HG03520 (cell line): ENCODE measurements around the gene NRARP.
"Not testable (repeated sequence)": the region's sequence is repeated elsewhere in the genome, so short reads cannot be mapped to it uniquely, and the experiment has no call there.

Source experiments
- ATAC-seq: cut with Tn5 transposase; IDR thresholded peaks from one replicate; pipeline ENCODE4 v1.9.1; 2021; ENCODE audit warnings: mild to moderate bottlenecking, moderate library complexity; ENCODE audit not compliant: unreplicated experiment

NRARP gene

GRCh38 chr9:137266162-137266527 is 35.9 kb downstream of the NRARP start:
- no peak for ATAC-seq

- ATAC-seq = no peak
Observed at GRCh38 chr9:137265496-137266161, 36.4 kb downstream of the NRARP start.

GRCh38 chr9:137264067-137264466 is 38.0 kb downstream of the NRARP start:
- ATAC-seq = no peak

GRCh38 chr9:137263506-137263905 is 38.6 kb downstream of the NRARP start:
- ATAC-seq = no peak

GRCh38 chr9:137262909-137263285 is 39.2 kb downstream of the NRARP start:
- ATAC-seq = no peak

- ATAC-seq = not testable (repeated sequence)
Observed at GRCh38 chr9:137262173-137262908, 39.7 kb downstream of the NRARP start.

- ATAC-seq = no peak
Observed at GRCh38 chr9:137256856-137257255, 45.2 kb downstream of the NRARP start.

GRCh38 chr9:137256362-137256761 is 45.7 kb downstream of the NRARP start:
- ATAC-seq = no peak

- ATAC-seq = no peak
Observed at GRCh38 chr9:137255448-137256114, 46.5 kb downstream of the NRARP start.

- ATAC-seq = peak; percentile 64
Observed at GRCh38 chr9:137254624-137255447, 47.2 kb downstream of the NRARP start, which contains the start of gene NELFB. Gene NELFB, plus strand, starts transcription at chr9:137255327.

GRCh38 chr9:137253717-137254623 is 48.1 kb downstream of the NRARP start:
- ATAC-seq = no peak

GRCh38 chr9:137252555-137253506 is 49.2 kb downstream of the NRARP start:
- no peak for ATAC-seq

- no peak for ATAC-seq
Observed at GRCh38 chr9:137251490-137252268, 50.4 kb downstream of the NRARP start.

- ATAC-seq = no peak
Observed at GRCh38 chr9:137251194-137251461, 50.9 kb downstream of the NRARP start, which contains the start of gene STPG3. Gene STPG3, plus strand, starts transcription at chr9:137251286. Its CDS starts 1 bp downstream, at chr9:137251287.

GRCh38 chr9:137250329-137251193 is 51.5 kb downstream of the NRARP start:
- no peak for ATAC-seq
